HG02798 (cell line): Measurements from ENCODE around the gene IMPA2.
"Not testable (repeated sequence)": the region's sequence is repeated elsewhere in the genome, so short reads cannot be mapped to it uniquely, and the experiment has no call there.

Experiments used
- ATAC-seq: cut with Tn5 transposase; IDR thresholded peaks from one replicate; pipeline ENCODE4 v1.9.1; 2021; ENCODE audit warnings: mild to moderate bottlenecking; ENCODE audit not compliant: unreplicated experiment, poor library complexity

Gene IMPA2

DNA sequence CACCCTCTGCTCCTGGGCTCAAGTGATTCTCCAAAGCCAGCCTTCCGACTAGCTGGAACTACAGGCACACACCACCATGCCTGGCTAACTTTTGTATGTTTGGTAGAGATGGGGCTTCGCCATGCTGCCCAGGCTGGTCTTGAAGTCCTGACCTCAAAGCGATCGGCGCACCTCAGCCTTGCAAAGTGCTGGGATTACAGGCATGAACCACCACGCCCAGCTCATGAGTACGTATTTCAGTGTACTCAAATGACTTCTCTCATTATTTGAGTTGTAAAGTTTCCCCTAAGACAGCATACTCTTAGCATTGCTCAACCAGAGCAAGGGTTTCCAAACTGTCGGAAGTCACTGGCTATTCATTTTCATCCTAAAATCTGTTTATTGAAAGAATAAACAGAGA lies 40.3 kb downstream of the IMPA2 start:
- no peak for ATAC-seq

DNA sequence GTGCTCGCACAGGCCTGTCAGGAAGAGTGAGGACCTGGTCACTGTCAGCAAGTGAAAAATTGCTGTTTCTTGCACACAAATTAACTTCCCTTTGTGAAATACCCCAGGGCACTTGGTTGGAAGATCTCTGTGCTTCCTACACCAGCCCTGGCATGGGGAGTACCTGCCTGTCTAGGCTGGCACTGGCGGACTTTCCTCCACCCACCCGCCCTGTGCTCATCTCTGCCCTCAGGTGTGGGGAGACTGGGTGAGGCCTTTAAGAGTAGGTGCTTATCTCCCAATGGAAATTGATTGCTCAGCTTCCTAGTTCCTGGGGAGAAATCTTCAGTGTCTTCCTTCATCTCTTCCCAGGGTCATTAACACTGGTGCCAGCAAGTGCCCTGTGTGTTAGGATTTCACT lies 42.1 kb downstream of the IMPA2 start:
- ATAC-seq = no peak

DNA sequence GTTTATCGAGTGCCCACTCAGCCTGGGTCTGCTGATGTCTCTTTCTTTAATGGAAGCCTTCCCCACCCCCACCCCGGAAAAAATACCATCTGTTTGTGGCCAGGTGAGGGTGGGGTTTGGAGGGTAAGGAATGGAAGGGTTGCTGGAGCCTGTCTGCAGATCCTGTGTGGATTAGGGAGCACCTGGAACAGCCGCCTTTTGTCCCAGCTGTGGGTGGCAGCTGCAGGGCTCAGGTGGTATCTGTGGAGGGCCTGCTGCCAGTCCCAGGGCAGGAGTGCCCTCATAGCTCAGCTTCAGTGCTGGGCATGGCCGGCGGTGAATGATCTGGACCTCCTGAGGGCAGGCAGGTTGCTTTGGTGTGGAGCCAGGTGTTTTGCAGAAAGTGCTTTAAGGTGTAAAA lies 45.3 kb downstream of the IMPA2 start:
- ATAC-seq = no peak

DNA sequence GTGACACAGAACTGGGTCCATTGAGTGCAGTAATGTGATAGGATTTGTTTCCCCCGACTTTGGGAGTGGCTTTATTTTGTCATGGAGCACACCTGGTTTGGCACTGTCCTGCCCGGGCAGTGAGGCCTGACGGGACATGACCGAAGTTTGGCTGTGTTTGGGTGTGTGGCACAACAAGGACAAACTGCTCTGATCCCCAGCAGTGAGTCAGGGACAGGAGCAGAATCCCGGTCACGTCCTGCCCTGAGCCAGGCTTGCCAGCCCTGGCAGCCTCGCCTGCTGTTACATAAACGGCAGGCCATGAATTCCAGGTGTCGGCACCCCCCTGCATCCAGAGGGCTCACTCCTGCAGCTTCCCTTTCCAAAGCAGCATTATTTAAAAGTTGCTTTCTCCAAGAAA lies 45.7 kb downstream of the IMPA2 start:
- ATAC-seq = no peak

DNA sequence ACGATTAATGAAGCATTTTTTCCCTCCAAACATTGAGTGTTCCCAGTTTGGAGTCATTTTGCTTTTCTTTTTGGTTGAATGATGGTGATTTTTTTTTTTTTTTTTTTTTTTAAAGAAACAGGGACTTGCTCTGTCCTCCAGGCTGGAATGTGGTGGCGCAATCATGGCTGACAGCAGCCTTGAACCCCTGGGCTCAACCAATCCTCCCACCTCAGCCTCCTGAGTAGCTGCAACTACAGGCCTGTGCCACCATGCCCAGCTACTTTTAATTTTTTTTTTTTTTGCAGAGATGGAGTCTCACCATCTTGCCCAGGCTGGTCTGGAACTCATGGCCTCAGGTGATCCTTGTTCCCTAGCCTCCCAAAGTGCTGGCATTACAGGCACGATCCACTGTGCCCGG lies 46.2 kb downstream of the IMPA2 start:
- no peak for ATAC-seq

DNA sequence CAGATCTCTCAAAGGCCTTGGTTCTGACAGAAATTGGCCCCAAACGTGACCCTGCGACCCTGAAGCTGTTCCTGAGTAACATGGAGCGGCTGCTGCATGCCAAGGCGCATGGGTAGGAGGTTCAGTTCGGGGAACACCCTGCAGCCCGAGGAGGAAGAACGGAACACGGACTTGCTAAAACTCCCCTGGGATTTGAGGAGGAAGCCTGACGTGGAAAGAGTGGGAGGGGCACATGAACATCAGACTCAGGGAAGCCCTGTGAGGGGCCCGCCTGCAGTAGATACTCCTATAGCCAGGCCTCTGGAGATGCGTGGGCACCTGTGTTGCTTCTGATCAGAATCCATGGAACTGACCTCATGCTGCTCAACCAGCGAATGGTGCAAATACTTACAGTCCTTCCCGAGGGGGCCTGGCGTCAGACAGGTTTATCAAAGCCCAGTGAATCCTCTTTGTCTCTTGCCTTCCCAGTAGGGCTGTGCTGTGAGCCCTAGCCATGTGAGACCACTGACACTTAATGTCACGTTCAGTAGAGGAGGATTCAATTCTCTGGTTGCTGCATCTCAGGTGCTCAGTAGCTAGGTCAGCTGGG lies 46.8 kb downstream of the IMPA2 start:
- no peak for ATAC-seq

DNA sequence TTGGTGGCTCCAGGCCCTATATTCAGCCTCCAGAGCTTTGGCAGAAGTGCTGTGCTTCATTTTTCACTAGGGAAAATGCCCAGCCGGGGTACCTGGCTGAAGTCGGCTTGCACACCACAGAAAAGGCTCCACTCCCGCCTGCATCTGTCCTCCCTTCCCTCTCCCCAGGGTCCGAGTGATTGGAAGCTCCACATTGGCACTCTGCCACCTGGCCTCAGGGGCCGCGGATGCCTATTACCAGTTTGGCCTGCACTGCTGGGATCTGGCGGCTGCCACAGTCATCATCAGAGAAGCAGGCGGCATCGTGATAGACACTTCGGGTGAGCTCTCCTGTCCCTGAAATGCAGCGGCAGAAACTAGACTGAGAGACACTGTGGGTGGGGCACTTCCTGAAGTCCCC lies 47.4 kb downstream of the IMPA2 start:
- no peak for ATAC-seq

DNA sequence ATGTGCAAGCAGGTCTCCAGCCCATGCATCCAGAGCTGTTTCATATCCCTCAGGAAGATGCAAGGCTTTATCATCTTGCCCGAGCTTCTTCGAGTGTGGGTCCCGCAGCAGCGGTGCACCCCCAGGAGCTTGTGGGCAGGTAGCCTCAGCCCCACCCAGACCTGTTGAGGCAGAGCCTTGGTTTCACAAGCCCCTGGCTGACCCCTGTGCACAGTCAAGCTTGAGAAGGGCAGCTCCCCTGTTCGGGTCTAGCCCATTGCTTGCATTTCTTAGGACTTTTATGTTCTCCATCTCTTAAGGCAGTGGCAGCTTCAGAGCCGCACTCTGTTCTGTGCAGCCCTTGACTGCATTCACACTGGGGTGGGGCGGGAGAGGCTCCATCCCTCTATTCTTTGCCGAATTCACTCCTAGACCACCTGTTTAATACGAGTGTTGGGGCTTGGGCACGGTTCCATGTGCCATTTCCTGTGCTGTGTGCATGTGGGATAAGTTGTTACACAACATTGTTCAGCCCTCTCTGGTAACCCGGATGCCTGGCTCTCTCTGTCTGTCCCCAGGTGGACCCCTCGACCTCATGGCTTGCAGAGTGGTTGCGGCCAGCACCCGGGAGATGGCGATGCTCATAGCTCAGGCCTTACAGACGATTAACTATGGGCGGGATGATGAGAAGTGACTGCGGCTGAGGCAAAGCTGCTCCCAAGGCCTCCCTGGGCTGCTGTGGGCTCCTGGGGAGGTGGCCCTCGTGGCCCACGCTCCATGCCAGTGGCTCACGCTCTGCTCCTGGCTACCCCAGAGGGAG lies 48.7 kb downstream of the IMPA2 start:
- no peak for ATAC-seq

DNA sequence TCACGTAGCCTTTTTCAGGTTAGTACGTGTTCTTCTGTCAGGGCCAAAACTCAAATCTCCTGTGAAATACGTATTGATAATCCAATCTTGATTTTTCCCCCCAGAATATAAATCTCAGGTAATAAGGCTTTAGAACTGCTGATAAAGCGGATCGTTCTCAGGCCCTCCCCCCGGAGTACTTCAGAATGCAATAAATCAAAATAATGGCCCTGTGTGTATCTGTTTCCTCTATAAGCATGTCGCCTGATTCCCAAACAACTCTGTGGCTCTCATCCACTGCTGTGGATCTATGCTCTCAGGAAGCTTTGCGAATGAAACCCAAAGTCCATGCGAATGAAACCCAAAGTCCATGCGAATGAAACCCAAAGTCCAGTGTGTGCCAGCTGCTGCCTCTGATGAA lies 49.4 kb downstream of the IMPA2 start:
- no peak for ATAC-seq

DNA sequence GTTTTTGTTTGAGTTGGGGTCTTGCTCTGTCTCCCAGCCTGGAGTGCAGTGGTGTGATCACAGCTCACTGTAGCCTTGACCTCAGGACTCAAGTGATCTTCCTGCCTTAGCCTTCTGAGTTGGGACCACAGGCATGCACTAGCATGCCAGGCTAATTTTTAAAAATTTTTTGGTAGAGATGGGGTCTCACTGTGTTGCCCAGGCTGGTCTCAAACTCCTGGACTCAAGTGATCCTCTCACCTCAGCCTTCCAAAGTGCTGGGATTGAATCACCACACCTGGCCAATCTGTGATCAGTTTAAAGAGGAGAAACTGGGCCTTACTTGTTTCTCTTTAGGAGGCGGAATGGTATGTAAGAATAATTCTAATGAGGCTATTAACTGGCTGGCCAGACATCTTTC lies 49.9 kb downstream of the IMPA2 start:
- ATAC-seq = no peak

DNA sequence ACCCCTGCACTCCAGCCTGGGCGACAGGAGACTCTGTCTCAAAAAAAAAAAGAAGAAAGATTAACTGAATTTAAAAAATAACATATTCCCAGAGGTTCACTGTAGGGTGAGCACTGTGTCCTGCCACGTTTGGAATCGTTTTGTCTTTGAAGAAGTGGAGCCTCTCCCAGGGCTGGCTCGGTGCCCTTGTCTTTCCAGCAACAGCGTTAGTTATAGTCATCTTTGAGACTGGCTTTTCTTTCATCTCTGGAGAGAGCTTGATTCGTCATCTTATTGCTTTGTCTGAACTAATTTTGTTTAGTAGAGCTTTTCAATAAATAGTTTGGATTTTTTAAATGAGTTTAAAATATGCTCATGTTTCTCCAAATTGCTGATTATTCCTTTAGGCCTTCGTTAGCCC lies 50.5 kb downstream of the IMPA2 start:
- ATAC-seq = no peak

DNA sequence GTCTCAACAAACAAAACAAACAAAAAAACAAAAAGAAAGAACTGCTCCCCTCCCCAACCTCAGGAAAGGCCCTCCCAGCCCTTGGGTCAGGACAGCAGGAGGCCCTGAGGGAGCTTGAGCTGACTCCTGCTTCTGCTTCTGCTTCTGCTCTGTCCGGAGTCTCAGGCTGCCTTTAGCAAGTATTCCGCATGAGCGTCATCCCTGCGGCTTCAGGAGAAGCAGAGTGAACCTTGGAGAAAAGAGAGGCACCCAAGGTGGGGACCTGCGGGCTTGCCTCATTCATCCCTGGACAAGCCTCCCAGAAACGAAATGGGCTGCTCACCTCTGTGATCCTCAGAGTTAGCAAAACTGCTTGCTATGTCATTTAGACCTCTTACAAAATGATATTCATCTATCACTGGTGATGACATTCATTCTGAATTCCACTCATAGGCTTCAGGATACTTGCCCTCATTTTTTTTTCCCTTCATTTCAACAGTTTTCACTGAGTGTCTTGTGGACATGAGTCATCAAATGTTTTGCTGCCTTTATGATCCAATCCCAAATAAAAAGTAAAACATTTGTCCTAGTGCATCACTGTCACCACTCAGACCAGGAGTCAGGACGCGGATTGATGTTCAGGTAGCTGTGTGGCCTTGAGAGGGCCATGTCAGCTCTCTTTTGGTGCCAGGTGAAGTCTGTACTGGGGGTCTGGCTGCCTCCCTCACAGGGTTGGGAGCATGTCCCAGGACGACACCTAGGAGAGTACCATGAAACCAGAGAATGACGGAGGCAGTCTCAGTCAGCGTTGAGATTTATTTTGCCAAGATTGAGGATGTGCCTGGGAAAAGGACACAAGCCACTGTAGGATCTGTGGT lies 51.7 kb downstream of the IMPA2 start:
- ATAC-seq = no peak

DNA sequence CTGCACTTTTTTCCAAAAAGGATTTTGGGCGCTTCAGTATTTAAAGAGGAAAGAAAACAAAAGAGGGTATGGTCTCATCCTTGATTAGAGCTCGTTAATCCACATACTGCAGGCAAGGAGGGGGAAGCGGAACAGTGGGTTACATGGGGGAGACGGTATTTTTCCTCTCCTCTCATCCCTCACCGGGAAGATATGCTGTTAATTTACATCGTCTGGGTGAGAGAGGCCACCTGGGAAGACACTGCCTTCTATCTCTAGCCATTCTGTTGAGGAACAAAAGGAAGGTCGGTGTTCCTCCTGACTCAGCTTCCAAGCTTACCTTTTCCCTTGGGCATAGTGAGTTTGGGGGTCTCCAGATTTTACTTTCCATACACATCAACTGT lies 52.3 kb downstream of the IMPA2 start:
- no peak for ATAC-seq

DNA sequence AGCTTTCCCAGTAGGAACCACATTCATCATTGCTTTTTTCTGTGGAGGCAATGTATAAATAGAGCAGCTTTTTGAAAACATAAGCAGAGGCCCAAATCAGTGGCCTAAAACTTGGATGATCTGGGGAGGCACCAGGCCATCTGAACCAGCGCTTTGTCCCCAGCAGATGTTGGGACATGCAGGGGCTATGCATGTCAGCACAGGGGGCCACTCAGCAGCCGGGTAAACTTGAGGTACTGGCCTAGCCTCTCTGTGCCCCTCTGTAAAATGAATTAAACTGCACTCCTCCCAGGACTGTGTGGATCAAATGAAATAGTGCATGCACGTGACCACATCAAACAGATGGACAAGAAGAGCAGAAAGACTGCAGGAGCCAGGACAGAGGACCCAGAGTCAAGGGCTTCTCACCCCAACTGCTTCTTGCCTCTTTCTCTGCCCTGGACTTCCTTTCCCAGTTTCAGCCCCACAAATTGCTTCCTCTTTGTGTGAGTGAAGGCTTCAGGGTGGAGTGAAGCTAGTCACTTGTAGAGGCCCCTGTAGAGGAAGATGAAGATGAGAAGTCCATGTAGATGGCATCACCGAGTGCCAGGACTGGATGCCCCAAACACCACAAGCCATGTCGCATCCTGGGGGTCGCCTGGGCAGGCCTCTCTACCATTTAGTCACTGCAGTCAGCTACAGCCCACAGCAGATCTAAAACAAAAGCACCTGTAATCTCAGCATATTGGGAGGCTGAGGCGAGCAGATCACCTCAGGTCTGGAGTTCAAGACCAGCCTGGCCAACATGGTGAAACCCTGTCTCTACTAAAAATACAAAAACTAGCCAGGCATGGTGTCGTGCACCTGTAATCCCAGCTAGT lies 53.2 kb downstream of the IMPA2 start:
- ATAC-seq = no peak

DNA sequence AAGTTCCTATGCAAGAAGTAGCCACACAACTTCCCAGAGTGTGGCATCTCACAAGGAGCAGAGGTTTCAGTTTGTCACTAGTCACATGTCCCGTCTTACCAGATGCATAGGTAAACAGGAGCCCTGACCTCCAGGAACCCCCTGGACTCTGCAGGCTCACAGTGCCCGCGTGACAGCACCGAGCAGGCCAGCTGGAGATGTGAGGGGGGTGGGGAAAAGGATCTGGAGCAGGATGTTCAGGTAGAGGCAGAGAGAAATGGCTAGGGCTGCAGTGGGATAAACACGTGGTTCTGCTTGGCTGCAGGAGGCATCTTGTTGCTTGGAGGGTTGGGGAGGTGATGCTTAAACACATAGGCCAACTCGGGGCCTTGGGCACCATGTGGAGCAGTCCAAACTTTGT lies 54.2 kb downstream of the IMPA2 start:
- ATAC-seq = no peak

DNA sequence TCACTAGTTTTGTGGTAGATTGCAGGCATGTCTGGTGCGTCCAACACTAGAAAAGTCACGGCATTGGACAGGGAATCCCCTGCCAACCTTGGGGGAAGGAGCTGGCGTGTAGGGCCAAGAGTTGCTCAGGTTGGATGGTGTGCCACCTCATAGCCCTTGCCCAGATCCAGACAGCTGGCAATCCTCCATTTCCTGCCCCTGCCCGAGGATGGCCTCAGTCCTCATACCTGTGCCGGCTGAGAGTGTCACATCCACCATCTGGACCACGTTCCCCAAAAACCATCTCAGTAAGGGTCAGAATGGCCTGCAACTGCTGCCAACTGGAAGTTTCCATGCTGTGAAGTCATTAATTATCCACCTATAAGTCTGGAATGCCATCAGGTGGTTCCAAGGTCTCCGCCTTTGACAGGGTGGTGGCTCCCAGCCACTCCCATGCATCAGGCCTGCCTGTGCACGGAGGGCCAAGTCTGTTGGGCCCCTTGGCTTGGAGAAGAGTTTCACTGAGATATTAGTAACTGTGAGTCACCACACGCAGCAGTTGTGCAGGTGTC lies 55.0 kb downstream of the IMPA2 start:
- no peak for ATAC-seq

DNA sequence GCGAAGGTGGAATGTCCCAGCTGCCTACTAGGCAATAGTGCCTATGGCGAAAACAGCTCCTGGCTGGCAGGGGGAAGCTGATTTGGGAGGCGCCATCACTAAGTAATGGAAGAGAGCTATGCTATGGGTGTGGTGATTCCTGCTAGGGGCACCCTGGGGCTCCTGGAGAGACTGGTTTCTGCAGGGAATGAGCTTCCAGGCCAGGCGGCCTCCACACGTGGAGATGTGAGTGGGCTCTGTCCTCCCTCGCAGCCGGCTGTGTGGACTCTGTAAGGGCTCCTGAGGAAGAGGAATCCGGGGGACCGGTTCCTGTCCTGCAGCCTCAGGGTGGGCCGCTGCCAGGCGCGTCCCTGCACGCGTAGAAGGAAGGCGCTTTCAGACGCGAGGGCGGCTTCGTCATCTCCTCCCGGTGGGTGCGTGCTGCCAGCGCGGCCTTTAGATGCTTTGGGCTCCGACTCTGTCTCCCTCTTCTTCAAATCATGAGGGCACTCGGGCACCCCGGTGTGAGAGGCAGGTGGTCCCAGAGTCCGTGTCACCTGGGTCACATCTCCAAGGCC lies 56.9 kb downstream of the IMPA2 start:
- ATAC-seq = no peak

DNA sequence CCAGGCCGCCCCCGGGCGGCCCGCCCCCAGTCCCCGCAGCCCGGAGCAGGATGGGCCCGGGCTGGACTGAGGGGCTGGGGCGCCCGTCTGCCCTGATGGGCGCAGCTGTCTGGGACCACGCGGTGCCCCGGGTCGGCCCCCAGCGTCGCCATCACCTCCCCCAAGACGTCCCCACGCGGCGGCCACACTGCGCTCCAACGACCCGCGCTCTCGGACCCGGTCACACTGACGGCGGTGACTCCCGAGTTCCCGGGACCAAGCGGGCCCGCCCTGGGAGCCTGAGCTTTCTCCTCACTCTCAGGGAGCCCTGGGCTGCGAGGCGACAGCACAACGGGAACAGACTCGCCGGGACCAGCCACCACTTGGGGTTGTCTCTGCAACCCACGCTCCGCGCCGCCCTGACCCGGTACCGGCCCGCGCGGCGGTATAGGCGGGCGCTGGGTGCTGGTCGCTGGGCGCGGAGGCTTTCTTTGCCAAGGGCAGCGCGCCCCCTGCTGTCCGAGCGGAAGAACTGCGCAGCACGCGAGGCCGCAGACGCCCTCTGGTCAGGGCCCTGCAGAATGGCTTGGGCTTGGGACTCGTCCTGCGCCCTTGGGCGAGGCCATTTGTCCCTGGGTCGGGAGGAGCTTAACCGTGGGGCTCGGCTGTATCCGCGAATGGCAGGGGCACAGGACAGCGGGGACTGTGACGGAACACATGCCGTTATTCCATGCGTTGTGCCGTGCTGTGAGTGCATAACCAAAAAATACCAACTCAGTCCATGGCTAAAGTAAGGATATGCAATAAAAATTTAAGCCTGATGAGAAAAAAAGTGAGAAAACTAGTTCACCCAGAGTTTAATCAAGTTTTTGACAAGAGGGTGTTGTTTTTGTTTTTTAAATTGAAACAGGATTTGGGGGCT lies 57.6 kb downstream of the IMPA2 start:
- peak; percentile 93 for ATAC-seq

DNA sequence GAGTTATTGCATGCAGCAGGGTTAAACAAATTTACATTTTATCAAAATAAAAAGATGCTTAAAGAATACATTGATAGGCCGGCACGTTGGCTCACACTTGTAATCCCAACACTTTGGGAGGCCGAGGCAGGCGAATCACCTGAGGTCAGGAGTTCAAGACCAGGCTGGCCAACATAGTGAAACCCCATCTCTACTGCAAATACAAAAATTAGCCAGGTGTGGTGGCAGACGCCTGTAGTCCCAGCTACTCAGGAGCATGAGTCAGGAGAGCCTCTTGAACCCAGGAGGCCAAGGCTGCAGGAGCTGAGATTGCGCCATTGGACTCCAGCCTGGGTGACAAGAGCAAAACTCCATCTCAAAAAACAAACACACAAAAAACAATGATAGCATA lies 58.2 kb downstream of the IMPA2 start:
- not testable (repeated sequence) for ATAC-seq
